MCF 10A (cell line): ENCODE measurements around the gene SH3BP4. TPM values are rescaled to one million over a fixed set of nuclear protein-coding genes. Genes with fewer than 3 reads are reported as not detected.

Experiments used
- BruUV-seq: library from RNA; stranded (reverse); fragments of 400-500 nt; replicated peaks from 2 replicates; lab custom pipeline; 2021; lab: Mats Ljungman, UMichigan
- CTCF ChIA-PET: fragments of 300-600 bp; sonication (Branson Sonifier 250); formaldehyde crosslinking; extraction: SDS; loops from one replicate; lab custom pipeline; 2021; ENCODE audit warnings: antibody characterized with exemption, inconsistent platforms; lab: Yijun Ruan, JAX
- POLR2A ChIA-PET: fragments of 300-600, 350-650 bp; sonication (Branson Sonifier 250); formaldehyde crosslinking; extraction: SDS; loops from one replicate; lab custom pipeline; 2020; ENCODE audit warnings: antibody characterized with exemption, inconsistent platforms; lab: Yijun Ruan, JAX
- DNase-seq: peaks from one replicate; pipeline ENCODE4 v3.0.0-alpha.2; 2018; ENCODE audit not compliant: unreplicated experiment
- H3K27ac Mint-ChIP-seq: one replicate; pipeline ENCODE4 v1.8.0; 2022; ENCODE audit warnings: mild to moderate bottlenecking, low read depth, mixed read lengths; ENCODE audit not compliant: unreplicated experiment
- H3K27me3 Mint-ChIP-seq: one replicate; pipeline ENCODE4 v1.8.0; 2022; ENCODE audit warnings: mixed read lengths; ENCODE audit not compliant: insufficient read depth, unreplicated experiment
- H3K36me3 Mint-ChIP-seq: one replicate; pipeline ENCODE4 v1.8.0; 2022; ENCODE audit warnings: mild to moderate bottlenecking, moderate library complexity, mixed read lengths; ENCODE audit not compliant: insufficient read depth, unreplicated experiment
- H3K4me1 Mint-ChIP-seq: one replicate; pipeline ENCODE4 v1.8.0; 2022; ENCODE audit warnings: mixed read lengths; ENCODE audit not compliant: insufficient read depth, unreplicated experiment
- H3K4me3 Mint-ChIP-seq: one replicate; pipeline ENCODE4 v1.8.0; 2022; ENCODE audit warnings: mild to moderate bottlenecking, moderate library complexity, mixed read lengths; ENCODE audit not compliant: unreplicated experiment
- H3K9me3 Mint-ChIP-seq: one replicate; pipeline ENCODE4 v1.8.0; 2022; ENCODE audit warnings: mixed read lengths; ENCODE audit not compliant: unreplicated experiment
- CTCF ChIP-seq: fragments of 200-600 bp; IDR thresholded peaks from one replicate; pipeline ENCODE4 v1.8.0; 2022; ENCODE audit warnings: antibody characterized with exemption, mild to moderate bottlenecking; ENCODE audit not compliant: unreplicated experiment
- intact Hi-C: fragments of 100-400 bp; cut with micrococcal nuclease; formaldehyde crosslinking; loops from 2 replicates; pipeline ENCODE4 v1.14.1; 2022
- total RNA-seq: library from RNA; stranded (reverse); gene quantifications from 2 replicates; pipeline ENCODE4 v1.2.3, GENCODE V29; 2022

SH3BP4 gene
- total RNA-seq, 1 experiment from 2014 or later, result 59.7 TPM

- ChIA-PET POLR2A (interaction anchor here (0.6 to 2.5 kb wide), 2 partner anchors 24 to 64 kb away, joined by 4 to 8 read pairs; no protein-coding TSS in a partner anchor), CTCF (interaction anchor here (0.6 kb wide), 1 partner anchor 23 kb away, joined by 3 read pairs; no protein-coding TSS in a partner anchor)
- Mint-ChIP-seq H3K4me3 (no peak overlapping the region), H3K27me3 (no peaks in the 10 kb centered on the region), H3K27ac (peak overlapping the region; percentile 3), H3K36me3 (peaks cover 22% of the 10 kb centered on the region), H3K9me3 (no peaks in the 10 kb centered on the region), H3K4me1 (peaks cover 32% of the 10 kb centered on the region)
- no TSS peak for BruUV-seq
- TF ChIP-seq CTCF, result peak; percentile 7
- intact Hi-C loops, result loop anchor here (1.0 to 5.0 kb wide), 4 partner anchors 99 to 501 kb away; partner anchors contain the start of gene SH3BP4
- peak; percentile 95 for DNase-seq
These were observed 99.1 kb downstream of the SH3BP4 start for GRCh38 chr2:235050980-235051351.

GRCh38 chr2:235051436-235052260 is 99.8 kb downstream of the SH3BP4 start:
- H3K27ac Mint-ChIP-seq, result peak overlapping the region; percentile 3
- H3K4me1 Mint-ChIP-seq, result peaks cover 32% of the 10 kb centered on the region
- H3K27me3 Mint-ChIP-seq, result no peaks in the 10 kb centered on the region

GRCh38 chr2:235052514-235053354 is 100.9 kb downstream of the SH3BP4 start:
- H3K9me3 Mint-ChIP-seq, result no peaks in the 10 kb centered on the region
- peaks cover 28% of the 10 kb centered on the region for H3K4me1 Mint-ChIP-seq
- no peak for TF ChIP-seq CTCF
- intact Hi-C loops, result loop anchor here (5.0 kb wide), 1 partner anchor 100 kb away; the partner anchor contains the start of gene SH3BP4
- H3K36me3 Mint-ChIP-seq, result peaks cover 22% of the 10 kb centered on the region
- POLR2A ChIA-PET, result no interaction called here
- H3K27me3 Mint-ChIP-seq, result no peaks in the 10 kb centered on the region
- no peak overlapping the region for H3K4me3 Mint-ChIP-seq
- DNase-seq, result no peak
- no TSS peak for BruUV-seq
- peak overlapping the region; percentile 3 for H3K27ac Mint-ChIP-seq
- CTCF ChIA-PET, result interaction anchor here (1.2 to 1.9 kb wide), 2 partner anchors 9 to 22 kb away, joined by 3 to 4 read pairs; no protein-coding TSS in a partner anchor

More at GRCh38 chr2:235051436-235052260, 99.8 kb downstream of the SH3BP4 start:
- no TSS peak for BruUV-seq
- no peak for TF ChIP-seq CTCF
- Mint-ChIP-seq H3K9me3 (no peaks in the 10 kb centered on the region), H3K4me3 (no peak overlapping the region), H3K36me3 (peaks cover 22% of the 10 kb centered on the region)
- intact Hi-C loops, result loop anchor here (1.0 to 5.0 kb wide), 4 partner anchors 99 to 501 kb away; partner anchors contain the start of gene SH3BP4
- DNase-seq, result no peak
- CTCF ChIA-PET, result interaction anchor here (0.5 to 0.6 kb wide), 3 partner anchors 22 to 259 kb away, joined by 3 to 4 read pairs (median 3); no protein-coding TSS in a partner anchor
- POLR2A ChIA-PET, result interaction anchor here (2.5 kb wide), 1 partner anchor 24 kb away, joined by 8 read pairs; no protein-coding TSS in a partner anchor
